Peyer's patch (tissue), 4 donors: ENCODE results near the gene NGEF.

Source experiments
- CTCF ChIP-seq, 6 experiments: fragments of 450-650 bp in 4 of 6; fragments of 200-600 bp in 2 of 6; sonication (generic) in 1 of 6; IDR thresholded peaks; one replicate each; pipeline ENCODE4 v1.5.1; 2017 to 2019; ENCODE audit warnings: antibody characterized with exemption in 6 of 6, mild to moderate bottlenecking in 3 of 6, moderate library complexity in 1 of 6
- POLR2A ChIP-seq, 2 donors: fragments of 450-650 bp; IDR thresholded peaks; one replicate each; pipeline ENCODE4 v1.5.1; 2017; ENCODE audit warnings: antibody characterized with exemption in 2 of 2, mild to moderate bottlenecking in 2 of 2, moderate library complexity in 2 of 2

DNA sequence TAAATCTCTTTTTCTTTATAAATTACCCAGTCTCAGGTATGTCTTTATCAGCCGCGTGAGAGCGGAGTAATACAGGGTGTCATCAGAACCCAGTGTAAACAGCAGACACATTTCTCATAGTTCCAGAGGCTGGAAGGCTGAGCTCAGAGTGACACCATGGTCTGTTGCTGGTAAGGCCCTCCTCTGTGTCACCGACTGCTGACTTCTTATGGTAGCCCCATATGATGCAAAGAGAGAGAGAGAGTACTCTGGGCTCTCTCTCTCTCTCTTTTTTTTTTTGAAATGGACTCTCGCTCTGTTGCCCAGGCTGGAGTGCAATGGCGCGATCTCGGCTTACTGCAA is 83.0 kb downstream of the NGEF start:
- no peak for TF ChIP-seq CTCF (IDR thresholded peaks at IDR 0.05)
- TF ChIP-seq POLR2A (IDR thresholded peaks at IDR 0.05) = no peak
